OCI-LY7 (cell line): ENCODE results near the gene LIMD2. TPM values are rescaled to one million over a fixed set of nuclear protein-coding genes. Genes with fewer than 3 reads are reported as not detected.

Source experiments
- BruUV-seq: library from RNA; stranded (reverse); fragments of 400-500 nt; replicated peaks from 2 replicates; lab custom pipeline; 2021; lab: Mats Ljungman, UMichigan
- CTCF ChIA-PET: fragments of 300-600 bp; sonication (Branson Sonifier 250); formaldehyde crosslinking; loops from one replicate; lab custom pipeline; 2022; ENCODE audit warnings: antibody characterized with exemption; ENCODE audit not compliant: unreplicated experiment; lab: Charles Lee
- POLR2A ChIA-PET: fragments of 300-600 bp; sonication (Branson Sonifier 250); formaldehyde crosslinking; loops from one replicate; lab custom pipeline; 2022; ENCODE audit warnings: antibody characterized with exemption; lab: Charles Lee
- DNase-seq: peaks from one replicate; pipeline ENCODE4 v3.0.0-alpha.2; 2015; ENCODE audit warnings: low spot score
- H2AFZ ChIP-seq: fragments of 200-600 bp; sonication (generic), shearing (Covaris generic); 2 replicates; pipeline ENCODE4 v1.6.1; 2014; ENCODE audit warnings: mild to moderate bottlenecking, antibody characterized with exemption, low read length, moderate library complexity
- H3K27ac ChIP-seq: fragments of 200-600 bp; sonication (generic); 2 replicates; pipeline ENCODE4 v1.5.1; 2014; ENCODE audit warnings: mixed run types, low read depth, mild to moderate bottlenecking, moderate library complexity, low read length, inconsistent platforms; ENCODE audit not compliant: poor library complexity, severe bottlenecking
- H3K36me3 ChIP-seq: fragments of 200-600 bp; sonication (generic); 2 replicates; pipeline ENCODE4 v1.6.1; 2014; ENCODE audit warnings: mild to moderate bottlenecking, antibody characterized with exemption, low read length, moderate library complexity, mixed read lengths; ENCODE audit not compliant: insufficient read depth
- H3K4me1 ChIP-seq: fragments of 200-600 bp; sonication (generic); 2 replicates; pipeline ENCODE4 v1.5.1; 2014; ENCODE audit warnings: mild to moderate bottlenecking, low read length; ENCODE audit not compliant: insufficient read depth, poor library complexity, severe bottlenecking
- H3K4me2 ChIP-seq: fragments of 200-600 bp; sonication (generic); 2 replicates; pipeline ENCODE4 v1.6.1; 2014; ENCODE audit warnings: mild to moderate bottlenecking, low read length
- H3K4me3 ChIP-seq: fragments of 200-600 bp; sonication (generic); 2 replicates; pipeline ENCODE4 v1.5.1; 2014; ENCODE audit warnings: mild to moderate bottlenecking, low read depth, low read length; ENCODE audit not compliant: poor library complexity, severe bottlenecking
- H3K79me2 ChIP-seq: fragments of 200-600 bp; sonication (generic); 2 replicates; pipeline ENCODE4 v1.6.1; 2016; ENCODE audit warnings: low read depth, mild to moderate bottlenecking, low read length, moderate library complexity, mixed read lengths; ENCODE audit not compliant: insufficient read depth
- H3K9me2 ChIP-seq: fragments of 200-600 bp; sonication (generic); 2 replicates; pipeline ENCODE4 v1.6.1; 2016; ENCODE audit warnings: mild to moderate bottlenecking, low read length, mixed read lengths; ENCODE audit not compliant: insufficient read depth
- H3K9me3 ChIP-seq: fragments of 200-600 bp; sonication (generic); 2 replicates; pipeline ENCODE4 v1.6.1; 2014; ENCODE audit warnings: mild to moderate bottlenecking, mixed run types, low read length, mixed read lengths
- H4K20me1 ChIP-seq: fragments of 200-600 bp; sonication (generic); 2 replicates; pipeline ENCODE4 v1.6.1; 2014; ENCODE audit warnings: mild to moderate bottlenecking, antibody characterized with exemption, low read length, moderate library complexity, mixed read lengths; ENCODE audit not compliant: insufficient read depth
- CTCF ChIP-seq: fragments of 200-600 bp; sonication (generic); conservative IDR thresholded peaks from 2 replicates; pipeline ENCODE4 v1.5.1; 2014; ENCODE audit warnings: mild to moderate bottlenecking, antibody characterized with exemption, low read length, moderate library complexity, mixed read lengths
- EZH2phosphoT487 ChIP-seq: fragments of 200-600 bp; sonication (generic); IDR thresholded peaks from 2 replicates; pipeline ENCODE4 v1.6.1; 2018; ENCODE audit warnings: low read depth, borderline replicate concordance, mild to moderate bottlenecking, mixed run types, antibody characterized with exemption, low read length, moderate library complexity, mixed read lengths
- intact Hi-C: fragments of 100-400 bp; cut with micrococcal nuclease; formaldehyde crosslinking; loops from one replicate; pipeline ENCODE4 v1.10.0; 2022; ENCODE audit not compliant: unreplicated experiment
- total RNA-seq, 2 experiments: library from RNA; depleted of rRNA in 1 of 2; stranded (reverse); fragments of >200 nt in 1 of 2; shearing (Covaris generic) in 1 of 2; gene quantifications; 2 replicates each; pipeline ENCODE4 v1.2.3, GENCODE V29; 2014 to 2022

Gene LIMD2
- total RNA-seq, 2 experiments from 2014 or later = 286 to 406 TPM

- peaks cover 66% of the 10 kb centered on the region for H3K36me3 ChIP-seq
- H3K27ac ChIP-seq = peak overlapping the region; percentile 95
- intact Hi-C loops = no loop called here
- peak; percentile 82 for DNase-seq
- CTCF ChIA-PET = no interaction called here
- peaks cover 76% of the 10 kb centered on the region for H3K4me1 ChIP-seq
- H2AFZ ChIP-seq = no peak overlapping the region
- TF ChIP-seq CTCF (peak; percentile 47; the same call in 1 of the 2 replicates), EZH2phosphoT487 (no peak)
- H3K9me2 ChIP-seq = no peaks in the 10 kb centered on the region
- H3K9me3 ChIP-seq = no peaks in the 10 kb centered on the region
- peaks cover 52% of the 10 kb centered on the region for H3K79me2 ChIP-seq
- no TSS peak for BruUV-seq
- peak overlapping the region; percentile 89 for H3K4me3 ChIP-seq
- peaks cover 16% of the 10 kb centered on the region; the same call in 1 of the 2 replicates for H4K20me1 ChIP-seq
- peak overlapping the region; percentile 98 for H3K4me2 ChIP-seq
- POLR2A ChIA-PET = interaction anchor here (0.5 to 1.8 kb wide), 7 partner anchors 38 to 696 kb away, joined by 3 to 5 read pairs (median 4); partner anchors contain the start of gene DDX42
Observed at GRCh38 chr17:63700528-63701455, 867 bp upstream of the LIMD2 start.

- H3K27ac ChIP-seq = peak overlapping the region; percentile 95
- peak overlapping the region; percentile 89 for H3K4me3 ChIP-seq
- peaks cover 52% of the 10 kb centered on the region for H3K79me2 ChIP-seq
- H3K36me3 ChIP-seq = peaks cover 64% of the 10 kb centered on the region
- H2AFZ ChIP-seq = no peak overlapping the region
- H4K20me1 ChIP-seq = peaks cover 16% of the 10 kb centered on the region; the same call in 1 of the 2 replicates
- ChIA-PET CTCF (interaction anchor here (0.6 kb wide), 1 partner anchor 63 kb away, joined by 3 read pairs; no protein-coding TSS in a partner anchor), POLR2A (interaction anchor here (0.7 to 1.5 kb wide), 6 partner anchors 17 to 129 kb away, joined by 3 to 7 read pairs (median 4); no protein-coding TSS in a partner anchor)
- intact Hi-C loops = loop anchor here (1.0 to 5.0 kb wide), 8 partner anchors 42 to 272 kb away; partner anchors contain the start of genes CCDC47, CD79B, DCAF7 and MAP3K3
- peak; percentile 95 for DNase-seq
- peaks cover 75% of the 10 kb centered on the region for H3K4me1 ChIP-seq
- peak overlapping the region; percentile 99 for H3K4me2 ChIP-seq
- no peaks in the 10 kb centered on the region for H3K9me2 ChIP-seq
- no peaks in the 10 kb centered on the region for H3K9me3 ChIP-seq
- no TSS peak for BruUV-seq
- TF ChIP-seq CTCF (no peak), EZH2phosphoT487 (no peak)
Observed at GRCh38 chr17:63698886-63699637, 863 bp downstream of the LIMD2 start.
